Activated CD4-positive, alpha-beta T cell treated with anti-CD3 and anti-CD28 coated beads, Interleukin-2, amount 10 ng/mL, durations not matched to agents 7 days and 5 days (primary cell): ENCODE data around the gene TEX55. TPM values are rescaled to one million over a fixed set of nuclear protein-coding genes. Genes with fewer than 3 reads are reported as not detected.

Experiments
- CTCF ChIA-PET: fragments of 350-600 bp; sonication (Branson Sonifier 250); formaldehyde crosslinking; loops from one replicate; lab custom pipeline; 2021; ENCODE audit warnings: antibody characterized with exemption; lab: Charles Lee
- POLR2A ChIA-PET: fragments of 350-600 bp; sonication (Branson Sonifier 250); formaldehyde crosslinking; loops from one replicate; lab custom pipeline; 2021; ENCODE audit warnings: antibody characterized with exemption; lab: Charles Lee
- DNase-seq: peaks from one replicate; pipeline ENCODE4 v3.0.0-alpha.2; 2020
- H3K27ac Mint-ChIP-seq: one replicate; pipeline ENCODE4 v1.8.0; 2021; ENCODE audit warnings: mild to moderate bottlenecking, moderate library complexity, mixed read lengths
- H3K27me3 Mint-ChIP-seq: one replicate; pipeline ENCODE4 v1.8.0; 2021; ENCODE audit warnings: mixed read lengths
- H3K36me3 Mint-ChIP-seq: one replicate; pipeline ENCODE4 v1.8.0; 2021; ENCODE audit warnings: low read depth, mixed read lengths
- H3K4me1 Mint-ChIP-seq: one replicate; pipeline ENCODE4 v1.8.0; 2021; ENCODE audit warnings: mixed read lengths
- H3K4me3 Mint-ChIP-seq: one replicate; pipeline ENCODE4 v1.8.0; 2021; ENCODE audit warnings: mild to moderate bottlenecking, moderate library complexity, mixed read lengths
- H3K9me3 Mint-ChIP-seq: one replicate; pipeline ENCODE4 v1.8.0; 2021; ENCODE audit warnings: mixed read lengths
- total RNA-seq, 2 experiments: library from RNA; stranded (reverse); gene quantifications; one replicate each; pipeline ENCODE4 v1.2.3, GENCODE V29; 2021

TEX55 gene
- total RNA-seq, 2 experiments from 2014 or later = not detected

DNA sequence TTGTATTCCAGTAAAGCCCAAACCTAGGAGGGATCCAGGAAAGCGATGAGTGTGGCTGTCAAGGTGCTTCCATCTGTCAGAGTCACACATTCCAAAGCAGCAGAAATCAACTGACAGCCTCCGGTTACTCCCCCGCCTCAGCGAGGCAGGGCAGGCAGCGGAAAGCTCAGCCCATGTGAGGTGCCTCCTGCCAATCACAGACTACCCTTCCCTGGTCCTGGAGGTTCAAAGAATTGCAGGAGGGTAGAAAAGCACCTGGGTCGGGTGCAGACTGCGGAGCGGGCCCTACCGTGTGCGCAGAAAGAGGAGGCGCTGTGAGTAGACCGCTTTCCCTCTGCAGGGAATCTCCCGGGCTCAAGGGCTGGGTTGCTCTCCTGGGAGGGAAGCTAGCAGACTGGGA lies 27.4 kb downstream of the TEX55 start, which contains the start of gene UPK1B:
Gene UPK1B, plus strand, starts transcription at position 274 of the 400 bp plus-strand sequence. CDS start 13,144 bp downstream, outside the sequence.
- no peaks in the 10 kb centered on the region for H3K4me1 Mint-ChIP-seq
- no peak within 1 kb of the TSS for H3K27ac Mint-ChIP-seq
- DNase-seq = no peak
- peaks cover 11% of the 10 kb centered on the region for H3K27me3 Mint-ChIP-seq
- ChIA-PET CTCF (no interaction called here), POLR2A (no interaction called here)
- H3K9me3 Mint-ChIP-seq = no peaks in the 10 kb centered on the region
- no peaks in the 10 kb centered on the region for H3K36me3 Mint-ChIP-seq
- no peak within 1 kb of the TSS for H3K4me3 Mint-ChIP-seq

DNA sequence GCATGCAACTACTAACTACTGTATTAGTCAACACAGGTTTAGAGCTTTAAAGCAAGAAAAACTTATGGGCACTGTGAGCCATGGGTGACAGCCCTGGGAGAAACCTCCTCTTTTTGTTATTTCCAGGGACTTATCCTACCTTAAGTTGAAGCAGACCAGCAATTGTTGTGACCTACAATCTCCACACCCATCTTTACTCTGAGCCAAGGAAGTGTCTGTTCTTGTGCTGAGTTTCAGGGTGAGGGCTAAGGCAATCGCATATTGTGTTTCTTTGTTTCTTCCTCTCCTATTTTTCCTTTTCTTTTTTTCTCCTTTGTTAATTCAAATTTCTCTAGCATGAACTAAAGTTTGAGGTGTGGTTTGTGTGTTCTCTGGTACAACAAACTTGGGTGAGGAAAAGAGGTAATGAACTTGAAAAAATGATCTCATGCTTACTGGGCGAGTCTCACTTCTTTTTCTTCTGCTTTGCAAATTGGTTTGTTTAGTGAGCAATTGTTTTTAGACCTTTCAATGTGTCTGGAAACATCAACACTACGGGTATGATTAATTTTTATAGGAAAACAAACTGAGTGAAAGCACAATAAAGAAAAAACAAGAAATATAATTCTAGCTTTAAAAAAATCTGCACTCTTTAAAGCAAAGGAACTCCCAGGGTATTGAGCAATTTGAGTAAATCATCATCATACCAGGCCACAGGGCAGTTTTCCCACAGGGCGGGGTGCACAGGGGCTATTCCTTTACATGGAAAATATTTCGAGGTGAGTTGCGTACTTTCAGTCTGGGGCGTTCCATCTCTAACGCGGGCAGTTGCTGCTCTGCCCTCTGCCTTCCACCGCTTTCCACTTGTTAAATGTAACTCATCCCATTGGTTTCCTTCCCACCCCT lies 30.1 kb downstream of the TEX55 start:
- Mint-ChIP-seq H3K27ac (no peak overlapping the region), H3K4me3 (no peak overlapping the region), H3K4me1 (no peaks in the 10 kb centered on the region), H3K36me3 (no peaks in the 10 kb centered on the region), H3K27me3 (peaks cover 13% of the 10 kb centered on the region), H3K9me3 (no peaks in the 10 kb centered on the region)
- CTCF ChIA-PET = interaction anchor here (0.9 kb wide), 1 partner anchor 15 kb away, joined by 3 read pairs; no protein-coding TSS in a partner anchor
- POLR2A ChIA-PET = no interaction called here
- DNase-seq = no peak

DNA sequence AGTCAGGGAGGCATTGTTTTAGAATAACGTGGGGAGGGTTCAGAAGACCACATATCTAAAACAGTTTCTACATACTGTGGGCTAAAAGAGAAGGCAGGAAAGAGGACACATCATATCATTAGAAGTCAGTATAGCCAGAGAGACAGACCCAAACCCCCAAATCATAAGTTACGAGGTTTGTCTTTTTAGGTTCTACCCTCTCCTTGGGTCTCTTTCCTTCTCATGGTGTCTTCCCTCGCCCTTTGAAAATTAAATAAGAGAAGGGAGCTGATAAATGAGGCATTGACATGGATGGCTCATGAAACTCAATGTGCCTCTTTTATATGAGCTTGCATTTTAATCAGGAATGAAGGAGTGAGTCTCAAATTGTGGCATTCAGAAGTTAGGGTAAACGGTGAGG lies 30.8 kb downstream of the TEX55 start:
- no peak overlapping the region for H3K4me3 Mint-ChIP-seq
- H3K27me3 Mint-ChIP-seq = peaks cover 13% of the 10 kb centered on the region
- no peaks in the 10 kb centered on the region for H3K9me3 Mint-ChIP-seq
- no peaks in the 10 kb centered on the region for H3K4me1 Mint-ChIP-seq
- no peak for DNase-seq
- POLR2A ChIA-PET = no interaction called here
- no peaks in the 10 kb centered on the region for H3K36me3 Mint-ChIP-seq
- no peak overlapping the region for H3K27ac Mint-ChIP-seq
- CTCF ChIA-PET = interaction anchor here (0.9 kb wide), 1 partner anchor 15 kb away, joined by 3 read pairs; no protein-coding TSS in a partner anchor

GRCh38 chr3:119177321-119177720 lies 31.4 kb downstream of the TEX55 start:
- no peaks in the 10 kb centered on the region for H3K9me3 Mint-ChIP-seq
- H3K36me3 Mint-ChIP-seq = no peaks in the 10 kb centered on the region
- ChIA-PET POLR2A (no interaction called here), CTCF (no interaction called here)
- peaks cover 13% of the 10 kb centered on the region for H3K27me3 Mint-ChIP-seq
- H3K27ac Mint-ChIP-seq = no peak overlapping the region
- H3K4me1 Mint-ChIP-seq = no peaks in the 10 kb centered on the region
- no peak for DNase-seq
- no peak overlapping the region for H3K4me3 Mint-ChIP-seq

DNA sequence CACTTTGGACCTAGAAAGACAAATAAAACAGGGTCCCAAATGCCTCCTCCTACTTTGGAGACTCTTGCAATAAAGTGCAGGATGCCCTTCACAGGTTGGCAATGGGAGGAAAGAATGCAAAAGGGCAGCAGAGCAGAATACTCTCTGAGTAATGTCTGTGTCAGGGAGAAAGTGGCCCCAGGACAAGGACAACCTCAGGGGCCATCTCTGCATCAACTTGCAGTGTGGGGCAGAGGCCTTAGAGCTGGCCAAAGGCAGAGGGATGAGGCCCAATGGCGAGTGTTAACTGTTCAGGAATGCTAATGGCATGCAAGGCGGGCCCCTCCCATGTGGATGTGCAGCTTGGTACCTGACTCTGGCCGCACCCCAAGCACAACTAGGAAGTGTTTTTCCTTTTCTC lies 35.8 kb downstream of the TEX55 start:
- H3K9me3 Mint-ChIP-seq = no peaks in the 10 kb centered on the region
- no peak overlapping the region for H3K27ac Mint-ChIP-seq
- ChIA-PET POLR2A (no interaction called here), CTCF (no interaction called here)
- no peaks in the 10 kb centered on the region for H3K36me3 Mint-ChIP-seq
- no peak for DNase-seq
- H3K4me3 Mint-ChIP-seq = no peak overlapping the region
- H3K4me1 Mint-ChIP-seq = no peaks in the 10 kb centered on the region
- peaks cover 4% of the 10 kb centered on the region for H3K27me3 Mint-ChIP-seq

DNA sequence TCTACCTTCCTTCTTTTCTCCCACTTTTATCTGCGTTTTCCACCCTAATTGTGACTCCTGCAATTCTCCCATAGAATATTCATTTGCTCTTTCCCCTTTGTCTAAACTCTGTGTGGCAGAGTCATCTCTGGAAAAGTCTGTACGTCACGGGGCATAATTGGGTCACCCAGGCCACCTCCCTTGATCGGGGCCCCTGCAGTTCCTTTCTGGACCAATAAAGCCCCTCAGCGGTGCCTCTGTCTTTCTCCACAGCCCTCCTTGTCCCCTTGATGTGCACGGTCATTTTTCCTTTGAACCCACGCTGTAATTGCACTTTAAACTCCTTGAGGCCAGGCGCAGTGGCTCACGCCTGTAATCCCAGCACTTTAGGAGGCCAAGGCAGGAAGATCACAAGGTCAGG lies 38.1 kb downstream of the TEX55 start:
- H3K27me3 Mint-ChIP-seq = peaks cover 2% of the 10 kb centered on the region
- no peaks in the 10 kb centered on the region for H3K4me1 Mint-ChIP-seq
- H3K27ac Mint-ChIP-seq = no peak overlapping the region
- DNase-seq = no peak
- no peaks in the 10 kb centered on the region for H3K9me3 Mint-ChIP-seq
- no peaks in the 10 kb centered on the region for H3K36me3 Mint-ChIP-seq
- no peak overlapping the region for H3K4me3 Mint-ChIP-seq
- CTCF ChIA-PET = no interaction called here
- POLR2A ChIA-PET = no interaction called here

DNA sequence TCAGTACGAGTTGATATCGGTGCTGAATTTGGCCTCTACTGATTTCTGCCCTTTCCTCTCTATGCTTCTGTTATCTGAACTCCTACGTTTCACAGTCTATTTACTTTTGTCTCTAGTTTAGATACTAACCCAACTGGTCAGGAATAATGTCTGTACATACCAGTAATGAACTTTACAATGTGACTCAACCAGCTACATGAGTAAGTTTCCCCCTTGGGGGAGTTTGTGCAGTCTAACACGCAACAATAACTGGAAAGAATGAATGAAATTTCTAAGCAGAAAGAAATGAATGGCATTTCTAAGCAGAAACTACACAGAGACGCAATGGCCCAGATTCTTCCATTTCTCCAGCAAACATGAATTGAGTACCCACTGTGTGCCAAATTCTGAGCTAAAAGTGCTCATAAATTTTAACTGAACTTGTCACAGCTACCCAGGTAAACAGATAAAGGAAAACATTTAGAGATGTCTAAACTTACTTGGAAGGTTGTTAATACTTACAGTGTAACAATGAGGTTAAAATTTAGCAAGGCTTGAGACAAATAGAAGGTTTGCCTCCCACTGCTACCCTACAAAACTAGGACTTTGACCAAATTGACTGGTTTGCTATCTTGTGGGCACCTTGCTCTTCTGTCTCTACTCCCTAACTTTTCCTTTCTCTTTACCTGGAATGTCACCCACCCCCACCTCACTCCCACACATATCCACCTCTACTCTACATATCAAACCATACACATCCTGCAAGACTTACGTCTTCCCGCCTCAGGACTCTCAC lies 39.0 kb downstream of the TEX55 start:
- Mint-ChIP-seq H3K4me1 (no peaks in the 10 kb centered on the region), H3K27me3 (peaks cover 2% of the 10 kb centered on the region), H3K27ac (no peak overlapping the region), H3K9me3 (no peaks in the 10 kb centered on the region), H3K4me3 (no peak overlapping the region), H3K36me3 (no peaks in the 10 kb centered on the region)
- CTCF ChIA-PET = no interaction called here
- DNase-seq = no peak
- POLR2A ChIA-PET = no interaction called here

GRCh38 chr3:119187266-119187665 lies 41.3 kb downstream of the TEX55 start:
- Mint-ChIP-seq H3K36me3 (no peaks in the 10 kb centered on the region), H3K4me1 (no peaks in the 10 kb centered on the region), H3K27me3 (no peaks in the 10 kb centered on the region), H3K27ac (no peak overlapping the region), H3K4me3 (no peak overlapping the region), H3K9me3 (no peaks in the 10 kb centered on the region)
- no peak for DNase-seq
- ChIA-PET CTCF (no interaction called here), POLR2A (no interaction called here)

DNA sequence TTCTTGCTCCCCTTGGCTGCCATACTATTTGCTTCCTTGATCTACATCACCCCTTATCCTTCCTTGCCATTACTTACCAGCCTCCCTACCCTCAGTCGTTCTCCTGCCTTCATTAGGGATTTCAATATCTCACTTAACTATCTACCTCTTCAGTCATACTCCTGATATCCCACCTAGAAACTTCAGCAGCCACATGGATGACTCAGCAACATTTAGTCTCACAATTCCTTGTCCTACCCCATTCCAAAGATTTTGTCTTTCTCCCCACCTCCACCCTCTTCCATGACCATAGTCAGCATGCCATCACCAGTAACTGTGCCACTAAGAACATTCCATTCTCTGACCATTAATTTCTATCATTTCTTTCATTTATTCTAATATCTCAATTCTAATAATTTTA lies 45.8 kb downstream of the TEX55 start:
- no peak for DNase-seq
- ChIA-PET CTCF (interaction anchor here (0.6 kb wide), 1 partner anchor 19 kb away, joined by 3 read pairs; no protein-coding TSS in a partner anchor), POLR2A (no interaction called here)
- no peaks in the 10 kb centered on the region for H3K36me3 Mint-ChIP-seq
- H3K27ac Mint-ChIP-seq = no peak overlapping the region
- no peaks in the 10 kb centered on the region for H3K9me3 Mint-ChIP-seq
- no peaks in the 10 kb centered on the region for H3K4me1 Mint-ChIP-seq
- no peak overlapping the region for H3K4me3 Mint-ChIP-seq
- H3K27me3 Mint-ChIP-seq = peaks cover 5% of the 10 kb centered on the region

GRCh38 chr3:119194237-119195150 lies 48.5 kb downstream of the TEX55 start:
- ChIA-PET POLR2A (no interaction called here), CTCF (no interaction called here)
- no peaks in the 10 kb centered on the region for H3K9me3 Mint-ChIP-seq
- H3K36me3 Mint-ChIP-seq = no peaks in the 10 kb centered on the region
- no peak for DNase-seq
- no peak overlapping the region for H3K27ac Mint-ChIP-seq
- peaks cover 5% of the 10 kb centered on the region for H3K27me3 Mint-ChIP-seq
- H3K4me3 Mint-ChIP-seq = no peak overlapping the region
- no peaks in the 10 kb centered on the region for H3K4me1 Mint-ChIP-seq

GRCh38 chr3:119195151-119195476 lies 49.1 kb downstream of the TEX55 start:
- CTCF ChIA-PET = no interaction called here
- Mint-ChIP-seq H3K36me3 (no peaks in the 10 kb centered on the region), H3K27ac (no peak overlapping the region), H3K4me3 (no peak overlapping the region), H3K9me3 (no peaks in the 10 kb centered on the region), H3K27me3 (peaks cover 5% of the 10 kb centered on the region), H3K4me1 (no peaks in the 10 kb centered on the region)
- POLR2A ChIA-PET = no interaction called here
- no peak for DNase-seq

- Mint-ChIP-seq H3K4me3 (no peak overlapping the region), H3K36me3 (no peaks in the 10 kb centered on the region), H3K27me3 (peaks cover 5% of the 10 kb centered on the region), H3K4me1 (no peaks in the 10 kb centered on the region), H3K27ac (no peak overlapping the region), H3K9me3 (no peaks in the 10 kb centered on the region)
- CTCF ChIA-PET = interaction anchor here (0.6 kb wide), 1 partner anchor 1504 kb away, joined by 3 read pairs; no protein-coding TSS in a partner anchor
- POLR2A ChIA-PET = no interaction called here
- DNase-seq = no peak
These were observed 49.9 kb downstream of the TEX55 start for GRCh38 chr3:119195911-119196310.
